HS-5 (cell line): ENCODE results near the gene GPR107.

Experiments used
- DNase-seq: peaks from one replicate; pipeline ENCODE4 v3.0.0-alpha.2; 2012; ENCODE audit warnings: low read depth

GPR107 gene

DNA sequence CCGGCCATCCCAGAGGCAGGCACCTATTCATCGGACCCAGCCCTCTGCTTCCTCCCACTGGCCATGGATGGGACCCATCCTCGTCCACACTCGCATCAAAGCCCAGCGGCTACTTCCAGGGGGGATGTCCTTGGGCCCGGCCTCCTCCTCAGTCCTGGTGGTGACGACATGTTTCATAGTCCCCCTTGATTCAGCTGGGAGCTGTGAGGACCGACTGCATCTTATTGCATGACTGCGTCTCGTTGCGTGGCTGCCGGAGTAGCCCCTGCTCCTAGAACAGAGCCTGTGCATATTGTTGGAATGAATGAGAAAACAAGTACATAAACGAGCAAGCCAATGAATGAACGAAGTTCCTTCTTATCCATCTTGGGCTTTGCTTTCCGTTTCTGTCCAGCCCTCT is 131.3 kb downstream of the GPR107 start:
- no peak for DNase-seq

DNA sequence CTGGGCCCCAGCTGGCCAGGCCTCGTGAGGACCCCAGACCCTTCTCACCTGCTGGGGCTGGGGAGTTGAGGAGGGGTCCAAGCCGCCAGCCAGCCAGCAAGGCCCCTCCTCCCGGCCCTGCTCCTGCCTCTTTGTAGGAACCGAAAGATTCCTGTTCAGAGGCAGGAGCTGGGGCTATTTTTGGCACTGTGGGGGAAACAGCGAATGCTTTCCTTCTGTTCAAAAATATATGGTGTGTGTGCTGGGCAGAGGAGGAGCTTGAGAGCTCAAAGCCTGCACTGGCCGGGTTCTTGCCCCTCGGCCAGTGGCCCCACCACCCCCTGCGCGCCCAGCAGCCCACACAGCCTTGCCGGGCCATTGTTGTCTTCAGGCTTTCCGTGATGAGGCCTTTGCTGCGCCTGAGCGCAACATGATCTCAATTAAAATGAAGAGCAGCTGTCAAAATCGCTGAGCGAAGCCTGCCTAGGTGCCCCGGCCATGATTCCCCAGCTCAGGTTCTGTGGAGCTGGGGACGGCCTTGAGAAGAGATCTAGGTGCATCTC is 131.9 kb downstream of the GPR107 start:
- DNase-seq: no peak

DNA sequence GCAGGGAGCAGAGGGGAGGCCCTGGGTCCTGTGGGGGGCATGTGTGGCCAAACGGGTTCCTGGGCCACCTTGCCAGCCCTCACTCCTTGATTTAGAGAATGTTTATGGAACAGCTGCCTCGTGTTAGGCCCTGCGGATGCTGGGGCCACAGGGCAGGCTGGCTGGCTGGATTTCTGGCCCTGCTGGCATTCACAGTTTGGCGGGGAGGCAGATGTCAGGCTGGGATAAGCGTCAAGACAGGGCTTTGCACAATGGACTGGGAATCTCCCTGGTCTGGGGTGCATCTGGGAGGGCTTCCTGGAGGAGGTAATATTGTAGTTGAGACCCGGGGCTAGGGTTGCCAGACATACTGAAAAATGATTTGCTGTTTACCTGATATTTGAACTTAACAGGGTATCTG is 132.3 kb downstream of the GPR107 start:
- DNase-seq: no peak

DNA sequence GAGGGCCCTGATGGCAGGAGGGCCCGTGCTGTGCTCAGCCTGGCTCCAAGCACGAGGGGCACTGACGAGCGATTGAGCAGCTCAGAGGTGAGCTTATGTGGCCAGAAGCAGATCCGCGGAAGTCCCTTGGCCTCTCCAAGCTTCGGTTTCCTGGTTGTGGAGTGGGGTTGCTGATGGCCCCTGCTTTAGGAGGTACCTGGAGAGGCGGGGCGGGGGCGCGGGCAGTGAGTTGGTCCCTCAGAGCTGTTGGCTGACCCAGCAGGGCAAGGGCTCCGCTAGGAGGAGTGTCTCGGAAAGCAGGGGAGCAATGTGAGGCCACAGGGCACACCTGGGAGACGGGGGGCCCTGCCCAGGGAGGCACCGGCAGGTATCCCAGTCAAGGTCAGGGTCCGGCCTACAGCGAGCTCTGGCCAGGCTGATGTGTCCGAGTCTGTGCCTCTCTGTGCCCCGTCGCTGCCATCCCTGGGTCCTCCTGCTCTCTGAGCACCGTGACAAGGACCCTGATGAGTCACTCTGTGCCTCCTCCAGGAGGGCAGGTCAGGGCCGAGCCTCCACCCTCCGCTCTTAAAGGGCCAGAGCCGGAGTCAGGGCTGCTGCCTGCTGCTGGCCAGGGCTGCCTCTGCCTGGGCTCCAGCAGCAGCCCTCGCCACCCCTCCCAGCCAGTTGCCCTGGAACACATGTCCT is 133.3 kb downstream of the GPR107 start:
- peak; percentile 22 for DNase-seq

DNA sequence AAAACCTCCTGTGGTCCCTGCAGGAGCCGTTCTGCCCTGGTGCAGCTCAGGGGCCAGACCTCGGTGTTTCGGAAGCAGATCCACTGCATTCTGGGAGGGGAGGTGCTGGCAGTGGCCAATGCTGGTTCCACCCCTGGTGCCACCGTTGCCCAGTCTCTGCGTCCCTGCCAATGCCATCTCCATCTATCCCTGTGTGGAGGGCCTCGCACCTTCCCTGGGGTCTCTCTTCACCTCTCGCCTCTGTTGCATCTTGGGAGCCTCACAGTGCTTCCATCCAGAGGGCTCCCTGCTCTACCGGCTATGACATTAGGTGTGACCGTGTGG is 133.8 kb downstream of the GPR107 start:
- DNase-seq: no peak

DNA sequence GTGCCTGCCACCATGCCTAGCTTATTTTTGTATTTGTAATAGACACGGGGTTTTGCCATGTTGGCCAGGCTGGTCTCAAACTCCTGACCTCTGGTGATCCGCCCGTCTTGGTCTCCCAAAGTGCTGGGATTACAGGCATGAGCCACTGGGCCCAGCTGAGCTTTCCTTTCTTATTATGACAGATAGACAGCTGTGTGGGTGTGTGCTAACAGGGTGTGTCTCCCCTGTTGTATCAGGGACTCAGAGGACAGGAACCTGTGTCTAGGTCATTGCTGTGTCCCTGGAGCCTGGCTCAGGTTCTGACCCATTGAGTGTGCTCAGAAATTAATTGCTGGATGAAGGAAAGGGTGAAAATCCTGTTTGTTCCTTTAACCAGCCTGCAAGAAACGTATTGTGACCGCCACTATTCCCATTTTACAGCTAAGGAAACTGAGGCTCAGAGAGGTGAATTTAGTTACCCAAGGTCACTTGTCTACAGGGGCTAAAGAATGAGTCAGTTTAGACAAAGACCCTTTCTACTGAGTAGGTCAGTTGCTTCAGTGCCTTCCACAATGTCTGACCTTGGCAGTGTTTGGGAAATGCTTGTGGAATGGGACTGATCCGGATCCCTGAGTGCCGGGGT is 135.3 kb downstream of the GPR107 start:
- no peak for DNase-seq
